ENCODE measurements around the gene CGNL1. TPM values are rescaled to one million over a fixed set of nuclear protein-coding genes. Genes with fewer than 3 reads are reported as not detected.
A peak's percentile ranks its signal among the peaks of the same experiment; 100 is the strongest.

Gene CGNL1
- total RNA-seq, 2 donors from 2014 or later: 16.8 to 26.0 TPM

GRCh38 chr15:57470543-57470942, 94.2 kb downstream of the CGNL1 start:
- intact Hi-C loops (cut with DNase I): no loop called here
- ATAC-seq (no peak), DNase-seq (no peak)

GRCh38 chr15:57472861-57473260, 96.6 kb downstream of the CGNL1 start:
- ATAC-seq (no peak), DNase-seq (no peak)
- intact Hi-C loops (cut with DNase I): no loop called here

GRCh38 chr15:57476533-57476975, 100.2 kb downstream of the CGNL1 start:
- intact Hi-C loops (cut with DNase I): no loop called here
- ATAC-seq (peak; percentile 55 to 70), DNase-seq (no peak)

GRCh38 chr15:57477736-57478522, 101.6 kb downstream of the CGNL1 start:
- ATAC-seq (no peak), DNase-seq (no peak)
- intact Hi-C loops (cut with DNase I): no loop called here

- DNase-seq: no peak
- intact Hi-C loops (cut with DNase I): no loop called here
- ATAC-seq: no peak
Measured at GRCh38 chr15:57479005-57479404, 102.7 kb downstream of the CGNL1 start.

- DNase-seq (no peak), ATAC-seq (no peak)
- intact Hi-C loops (cut with DNase I): no loop called here
Measured at GRCh38 chr15:57481038-57481705, 104.9 kb downstream of the CGNL1 start.

- peak; percentile 50 to 100 for ATAC-seq
- intact Hi-C loops (cut with DNase I): no loop called here
- peak; percentile 44 for DNase-seq
Measured at GRCh38 chr15:57485869-57486268, 109.6 kb downstream of the CGNL1 start.

- intact Hi-C loops (cut with DNase I): no loop called here
- DNase-seq (no peak), ATAC-seq (no peak)
Measured at GRCh38 chr15:57486833-57487232, 110.5 kb downstream of the CGNL1 start.

GRCh38 chr15:57489122-57489521, 112.8 kb downstream of the CGNL1 start:
- no peak for ATAC-seq
- DNase-seq: no peak
- intact Hi-C loops (cut with DNase I): no loop called here

GRCh38 chr15:57493351-57493750, 117.0 kb downstream of the CGNL1 start:
- DNase-seq: no peak
- intact Hi-C loops (cut with DNase I): no loop called here
- ATAC-seq: no peak

- ATAC-seq (peak; percentile 42 to 58), DNase-seq (no peak)
- intact Hi-C loops (cut with DNase I): no loop called here
Measured at GRCh38 chr15:57494581-57494980, 118.3 kb downstream of the CGNL1 start.

GRCh38 chr15:57495041-57495440, 118.7 kb downstream of the CGNL1 start:
- intact Hi-C loops (cut with DNase I): no loop called here
- ATAC-seq: no peak
- DNase-seq: no peak

GRCh38 chr15:57495554-57496165, 119.4 kb downstream of the CGNL1 start:
- intact Hi-C loops (cut with DNase I): no loop called here
- ATAC-seq: peak; percentile 32 to 55
- DNase-seq: no peak

GRCh38 chr15:57496594-57496945, 120.3 kb downstream of the CGNL1 start:
- intact Hi-C loops (cut with DNase I): no loop called here
- DNase-seq (no peak), ATAC-seq (no peak)

GRCh38 chr15:57496946-57497869, 120.9 kb downstream of the CGNL1 start:
- ATAC-seq (no peak), DNase-seq (no peak)
- intact Hi-C loops (cut with DNase I): no loop called here

GRCh38 chr15:57500256-57500655, 124.0 kb downstream of the CGNL1 start:
- DNase-seq (no peak), ATAC-seq (no peak)
- intact Hi-C loops (cut with DNase I): no loop called here

- intact Hi-C loops (cut with DNase I): no loop called here
- ATAC-seq: peak in 1 of 2 donors; percentile 64
- no peak for DNase-seq
Measured at GRCh38 chr15:57500979-57501576, 124.8 kb downstream of the CGNL1 start.

GRCh38 chr15:57502116-57502515, 125.8 kb downstream of the CGNL1 start:
- intact Hi-C loops (cut with DNase I): no loop called here
- no peak for DNase-seq
- peak; percentile 12 to 35 for ATAC-seq

Data from left cardiac atrium (tissue), 4 donors.